HCT116 (cell line): ENCODE measurements around the gene CYSTM1. TPM values are rescaled to one million over a fixed set of nuclear protein-coding genes. Genes with fewer than 3 reads are reported as not detected.

Source experiments
- ATAC-seq: fragments of 200-7000 bp; cut with Tn5 transposase; 2 replicates; pipeline ENCODE4 v1.9.1; 2020; ENCODE audit warnings: mild to moderate bottlenecking, moderate library complexity
- BruUV-seq: library from RNA; stranded (reverse); fragments of 400-500 nt; replicated peaks from 2 replicates; lab custom pipeline; 2021; lab: Mats Ljungman, UMichigan
- CTCF ChIA-PET: fragments of 300-600 bp; sonication (Branson Sonifier 250); formaldehyde crosslinking; loops from one replicate; lab custom pipeline; 2021; ENCODE audit warnings: antibody characterized with exemption; lab: Charles Lee
- POLR2A ChIA-PET: fragments of 300-600, 350-600 bp; sonication (Branson Sonifier 250); formaldehyde crosslinking; loops from one replicate; lab custom pipeline; 2021; ENCODE audit warnings: antibody characterized with exemption; lab: Charles Lee
- RAD21 ChIA-PET, 2 experiments: fragments of 300-600 bp; sonication (Branson Sonifier 250); formaldehyde crosslinking; loops; one replicate each; lab custom pipeline; 2023; ENCODE audit warnings: low total read pairs in 2 of 2; ENCODE audit not compliant: uncharacterized antibody in 2 of 2, unreplicated experiment in 2 of 2, low non-redundant PET in 1 of 2; lab: Charles Lee
- DNase-seq: peaks from one replicate; pipeline ENCODE4 v3.0.0-alpha.2; 2010; ENCODE audit warnings: low read depth, low spot score
- H2AFZ ChIP-seq: fragments of 200-600 bp; shearing (Covaris generic), sonication (generic); 2 replicates; pipeline ENCODE4 v1.6.1; 2017; ENCODE audit warnings: low read depth, mixed run types, mixed read lengths, antibody characterized with exemption, low read length; ENCODE audit not compliant: poor library complexity, severe bottlenecking
- H3K27ac ChIP-seq: 2 replicates; pipeline ENCODE4 v1.5.1; 2012; ENCODE audit warnings: low read depth, low read length
- H3K27me3 ChIP-seq: fragments of 200-600 bp; sonication (generic); 2 replicates; pipeline ENCODE4 v1.6.1; 2016; ENCODE audit warnings: mixed run types, low read length, mixed read lengths; ENCODE audit not compliant: insufficient read depth
- H3K36me3 ChIP-seq, 2 experiments: fragments of 200-500 bp in 1 of 2; fragments of 200-600 bp in 1 of 2; sonication (Bioruptor generic) in 1 of 2; sonication (generic) in 1 of 2; 2 replicates each; pipeline versions ENCODE4 v1.5.1 to v1.6.1; 2014 to 2016; ENCODE audit warnings: low read length in 2 of 2, inconsistent platforms in 1 of 2, mixed read lengths in 1 of 2, mixed run types in 1 of 2; ENCODE audit not compliant: insufficient read depth in 2 of 2, control insufficient read depth in 1 of 2
- H3K4me1 ChIP-seq, 2 experiments: fragments of 200-600 bp in 1 of 2; sonication (generic) in 1 of 2; 2 replicates each; pipeline versions ENCODE4 v1.5.1 to v1.6.1; 2012 to 2017; ENCODE audit warnings: low read length in 2 of 2, inconsistent platforms in 1 of 2, mild to moderate bottlenecking in 1 of 2, mixed read lengths in 1 of 2, mixed run types in 1 of 2, moderate library complexity in 1 of 2; ENCODE audit not compliant: insufficient read depth in 2 of 2, control insufficient read depth in 1 of 2
- H3K4me2 ChIP-seq: fragments of 200-600 bp; sonication (generic); 2 replicates; pipeline ENCODE4 v1.6.1; 2017; ENCODE audit warnings: mixed run types, low read length, mixed read lengths
- H3K4me3 ChIP-seq, 2 experiments: fragments of 200-600 bp in 1 of 2; sonication (generic) in 1 of 2; replicated peaks in 1 of 2; 2 replicates each; pipeline ENCODE4 v1.5.1; 2011 to 2016; ENCODE audit warnings: low read length in 2 of 2, control low read depth in 1 of 2, low read depth in 1 of 2, mild to moderate bottlenecking in 1 of 2, mixed read lengths in 1 of 2, mixed run types in 1 of 2
- H3K79me2 ChIP-seq: fragments of 200-600 bp; sonication (generic); 2 replicates; pipeline ENCODE4 v1.6.1; 2017; ENCODE audit warnings: mild to moderate bottlenecking, mixed run types, low read length, moderate library complexity, mixed read lengths; ENCODE audit not compliant: insufficient read depth
- H3K9ac ChIP-seq: fragments of 200-600 bp; sonication (generic); 2 replicates; pipeline ENCODE4 v1.6.1; 2016; ENCODE audit warnings: low read length, mixed read lengths
- H3K9me2 ChIP-seq: fragments of 200-600 bp; sonication (generic), shearing (Covaris generic); 2 replicates; pipeline ENCODE4 v1.6.1; 2017; ENCODE audit warnings: mixed run types, mild to moderate bottlenecking, moderate library complexity; ENCODE audit not compliant: insufficient read depth
- H3K9me3 ChIP-seq, 2 experiments: fragments of 200-500 bp in 1 of 2; fragments of 200-600 bp in 1 of 2; sonication (Bioruptor generic) in 1 of 2; sonication (generic) in 1 of 2; 2 replicates each; pipeline ENCODE4 v1.6.1; 2014 to 2017; ENCODE audit warnings: low read length in 2 of 2, mixed read lengths in 2 of 2, inconsistent platforms in 1 of 2, low read depth in 1 of 2, mild to moderate bottlenecking in 1 of 2, mixed run types in 1 of 2, moderate library complexity in 1 of 2; ENCODE audit not compliant: control insufficient read depth in 1 of 2, insufficient read depth in 1 of 2
- H4K20me1 ChIP-seq: fragments of 200-600 bp; sonication (generic), shearing (Covaris generic); 2 replicates; pipeline ENCODE4 v1.6.1; 2017; ENCODE audit warnings: mixed run types, mild to moderate bottlenecking, moderate library complexity; ENCODE audit not compliant: insufficient read depth
- ATF3 ChIP-seq: IDR thresholded peaks from 2 replicates; pipeline ENCODE4 v1.6.1; 2012
- CBX3 ChIP-seq: IDR thresholded peaks from 2 replicates; pipeline ENCODE4 v1.6.1; 2012; ENCODE audit warnings: low read depth
- CEBPB ChIP-seq: IDR thresholded peaks from 2 replicates; pipeline ENCODE4 v1.6.1; 2012; ENCODE audit warnings: low read depth
- EGR1 ChIP-seq: IDR thresholded peaks from 2 replicates; pipeline ENCODE4 v1.6.1; 2012; ENCODE audit warnings: low read depth
- EZH2 ChIP-seq: fragments of 200-600 bp; sonication (generic); IDR thresholded peaks from 2 replicates; pipeline ENCODE4 v1.6.1; 2017; ENCODE audit warnings: antibody characterized with exemption, mixed run types
- EZH2phosphoT487 ChIP-seq: fragments of 200-600 bp; IDR thresholded peaks from 2 replicates; pipeline ENCODE4 v1.6.1; 2018; ENCODE audit warnings: antibody characterized with exemption, borderline replicate concordance
- POLR2A ChIP-seq: IDR thresholded peaks from 2 replicates; pipeline ENCODE4 v1.7.0; 2011; ENCODE audit warnings: borderline replicate concordance; ENCODE audit not compliant: insufficient read depth, insufficient read length; ENCODE audit errors: extremely low read depth
- POLR2AphosphoS5 ChIP-seq: IDR thresholded peaks from 2 replicates; pipeline ENCODE4 v1.6.1; 2011; ENCODE audit warnings: mild to moderate bottlenecking, low read depth, low read length, moderate library complexity
- RAD21 ChIP-seq: IDR thresholded peaks from 2 replicates; pipeline ENCODE4 v1.6.1; 2012; ENCODE audit warnings: low read depth, mild to moderate bottlenecking
- SIN3A ChIP-seq: IDR thresholded peaks from 2 replicates; pipeline ENCODE4 v1.6.1; 2012; ENCODE audit warnings: low read depth
- SP1 ChIP-seq: IDR thresholded peaks from 2 replicates; pipeline ENCODE4 v1.6.1; 2012; ENCODE audit warnings: low read depth
- SRF ChIP-seq: IDR thresholded peaks from 2 replicates; pipeline ENCODE4 v1.6.1; 2012; ENCODE audit warnings: low read depth
- TCF7L2 ChIP-seq: IDR thresholded peaks from 2 replicates; pipeline ENCODE4 v1.7.0; 2011; ENCODE audit warnings: borderline replicate concordance, inconsistent platforms; ENCODE audit not compliant: insufficient read depth, insufficient read length; ENCODE audit errors: extremely low read depth
- YY1 ChIP-seq: IDR thresholded peaks from 2 replicates; pipeline ENCODE4 v1.6.1; 2011; ENCODE audit warnings: low read length, low read depth, moderate library complexity, mild to moderate bottlenecking; ENCODE audit not compliant: insufficient replicate concordance; ENCODE audit errors: extremely low read depth
- ZBTB33 ChIP-seq: IDR thresholded peaks from 2 replicates; pipeline ENCODE4 v1.6.1; 2011; ENCODE audit warnings: mild to moderate bottlenecking, low read length, moderate library complexity; ENCODE audit not compliant: insufficient replicate concordance; ENCODE audit errors: extremely low read depth
- ZFX ChIP-seq: fragments of 450-650 bp; IDR thresholded peaks from 2 replicates; pipeline ENCODE4 v1.6.1; 2017
- ZNF274 ChIP-seq: fragments of 200-500 bp; sonication (Bioruptor generic); IDR thresholded peaks from 2 replicates; pipeline ENCODE4 v1.6.1; 2014; ENCODE audit warnings: mild to moderate bottlenecking, low read depth, low read length, inconsistent platforms
- intact Hi-C: fragments of 100-400 bp; cut with micrococcal nuclease; formaldehyde crosslinking; loops from 2 replicates; pipeline ENCODE4 v1.10.0; 2022
- total RNA-seq: library from RNA; stranded (reverse); gene quantifications from one replicate; pipeline ENCODE4 v1.2.1, GENCODE V29; 2021; ENCODE audit not compliant: unreplicated experiment
- TF ChIP-seq, protein P1 (sequence below), 3 experiments: fragments of 200-600 bp in 1 of 3; sonication (generic) in 1 of 3; IDR thresholded peaks in 2 of 3; conservative IDR thresholded peaks in 1 of 3; 2 replicates each; pipeline ENCODE4 v1.5.1; 2012 to 2017; ENCODE audit warnings: low read depth in 2 of 3, low read length in 2 of 3, antibody characterized with exemption in 1 of 3, borderline replicate concordance in 1 of 3, control low read depth in 1 of 3, mild to moderate bottlenecking in 1 of 3, mixed read lengths in 1 of 3, mixed run types in 1 of 3, moderate library complexity in 1 of 3; ENCODE audit not compliant: insufficient read depth in 1 of 3

The CYSTM1 gene
- total RNA-seq, 1 experiment from 2014 or later: 56.0 TPM

- Histone ChIP-seq H3K9ac (no peak overlapping the region), H3K9me3 (no peaks in the 10 kb centered on the region), H4K20me1 (no peaks in the 10 kb centered on the region), H3K27me3 (no peaks in the 10 kb centered on the region), H3K79me2 (no peaks in the 10 kb centered on the region), H2AFZ (no peak overlapping the region), H3K36me3 (no peaks in the 10 kb centered on the region), H3K27ac (no peak overlapping the region), H3K9me2 (no peaks in the 10 kb centered on the region), H3K4me1 (peaks cover 2 to 13% of the 10 kb centered on the region in 2 experiments; a peak in 2 of 4 replicates), H3K4me3 (no peak overlapping the region), H3K4me2 (no peak overlapping the region)
- TF ChIP-seq TCF7L2 (no peak), SRF (no peak), ZBTB33 (no peak), CEBPB (no peak), SP1 (no peak), ZFX (no peak), ZNF274 (no peak), POLR2A (no peak), EGR1 (no peak), EZH2phosphoT487 (no peak), SIN3A (no peak), YY1 (no peak), POLR2AphosphoS5 (no peak), EZH2 (no peak), RAD21 (no peak), CBX3 (no peak), ATF3 (no peak)
- TF ChIP-seq, protein P1, sequence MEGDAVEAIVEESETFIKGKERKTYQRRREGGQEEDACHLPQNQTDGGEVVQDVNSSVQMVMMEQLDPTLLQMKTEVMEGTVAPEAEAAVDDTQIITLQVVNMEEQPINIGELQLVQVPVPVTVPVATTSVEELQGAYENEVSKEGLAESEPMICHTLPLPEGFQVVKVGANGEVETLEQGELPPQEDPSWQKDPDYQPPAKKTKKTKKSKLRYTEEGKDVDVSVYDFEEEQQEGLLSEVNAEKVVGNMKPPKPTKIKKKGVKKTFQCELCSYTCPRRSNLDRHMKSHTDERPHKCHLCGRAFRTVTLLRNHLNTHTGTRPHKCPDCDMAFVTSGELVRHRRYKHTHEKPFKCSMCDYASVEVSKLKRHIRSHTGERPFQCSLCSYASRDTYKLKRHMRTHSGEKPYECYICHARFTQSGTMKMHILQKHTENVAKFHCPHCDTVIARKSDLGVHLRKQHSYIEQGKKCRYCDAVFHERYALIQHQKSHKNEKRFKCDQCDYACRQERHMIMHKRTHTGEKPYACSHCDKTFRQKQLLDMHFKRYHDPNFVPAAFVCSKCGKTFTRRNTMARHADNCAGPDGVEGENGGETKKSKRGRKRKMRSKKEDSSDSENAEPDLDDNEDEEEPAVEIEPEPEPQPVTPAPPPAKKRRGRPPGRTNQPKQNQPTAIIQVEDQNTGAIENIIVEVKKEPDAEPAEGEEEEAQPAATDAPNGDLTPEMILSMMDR (IDR thresholded peaks at IDR 0.05 in 2 of 3, conservative IDR thresholded peaks at IDR 0.05 in 1 of 3; ENCODE audit: borderline replicate concordance in 1 of 3, insufficient read depth in 1 of 3, low read depth in 2 of 3, low read length in 2 of 3): no peak
- POLR2A ChIA-PET: no interaction called here
- RAD21 ChIA-PET: no interaction called here
- no TSS peak for BruUV-seq
- ATAC-seq (no peak), DNase-seq (no peak)
- intact Hi-C loops: no loop called here
- CTCF ChIA-PET: no interaction called here
These were observed 8.1 kb upstream of the CYSTM1 start for GRCh38 chr5:140166911-140167310.
